ENCODE data around the gene SEBOX. TPM values are rescaled to one million over a fixed set of nuclear protein-coding genes. Genes with fewer than 3 reads are reported as not detected.

SEBOX gene, protein sequence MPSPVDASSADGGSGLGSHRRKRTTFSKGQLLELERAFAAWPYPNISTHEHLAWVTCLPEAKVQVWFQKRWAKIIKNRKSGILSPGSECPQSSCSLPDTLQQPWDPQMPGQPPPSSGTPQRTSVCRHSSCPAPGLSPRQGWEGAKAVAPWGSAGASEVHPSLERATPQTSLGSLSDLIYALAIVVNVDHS
- not detected in 2 replicates for total RNA-seq
- long read RNA-seq = 0 reads

DNA sequence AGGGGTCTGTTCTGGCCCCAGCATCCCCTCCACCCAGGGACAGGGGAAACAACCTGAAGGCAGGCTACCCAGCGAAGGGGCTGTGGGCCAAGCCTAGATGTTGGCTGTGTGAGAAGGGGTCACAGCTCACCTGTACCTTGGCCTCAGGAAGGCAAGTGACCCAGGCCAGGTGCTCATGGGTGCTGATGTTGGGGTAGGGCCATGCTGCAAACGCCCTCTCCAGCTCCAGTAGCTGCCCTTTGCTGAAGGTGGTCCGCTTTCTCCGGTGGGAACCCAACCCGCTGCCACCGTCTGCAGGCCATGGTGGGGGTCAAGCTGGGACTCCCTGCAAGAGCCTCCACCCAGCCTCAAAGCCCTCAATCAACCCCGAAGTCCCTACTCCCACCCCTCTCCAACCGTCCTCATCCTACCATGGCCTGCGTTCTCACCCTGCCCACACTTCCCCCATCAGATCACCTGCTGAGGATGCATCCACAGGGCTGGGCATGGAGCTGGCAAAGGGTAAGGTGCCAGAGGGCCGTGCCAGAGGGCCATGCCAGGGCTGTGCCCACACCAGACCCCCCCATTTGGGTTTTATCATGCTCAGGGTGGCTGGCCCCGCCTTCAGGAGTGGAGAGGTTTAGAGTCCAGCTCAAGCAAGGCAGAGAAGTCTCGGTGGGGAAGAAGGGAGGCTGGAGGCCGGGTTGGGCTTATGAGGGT, at the start of gene SEBOX:
SEBOX (minus strand) TSS at position 535 of the 699 bp plus-strand sequence; CDS start at position 487, 48 bp downstream.
- peaks cover 2% of the 10 kb centered on the region for H3K4me1 Mint-ChIP-seq
- no peak for DNase-seq (ENCODE audit: low read depth, low spot score)
- no peak for TF ChIP-seq CTCF (conservative IDR thresholded peaks at IDR 0.05)
- no peak within 1 kb of the TSS for H3K27ac Mint-ChIP-seq (ENCODE audit: unreplicated experiment)
- no peaks in the 10 kb centered on the region for H3K36me3 Mint-ChIP-seq (ENCODE audit: low read depth)
- no peaks in the 10 kb centered on the region for H3K27me3 Mint-ChIP-seq (ENCODE audit: low read depth)
- no peak within 1 kb of the TSS for H3K4me3 Mint-ChIP-seq
- H3K9me3 Mint-ChIP-seq = no peaks in the 10 kb centered on the region

GRCh38 chr17:28413804-28414203, 48.8 kb upstream of the SEBOX start:
- no peak overlapping the region for H3K27ac Mint-ChIP-seq (ENCODE audit: unreplicated experiment)
- H3K36me3 Mint-ChIP-seq (ENCODE audit: low read depth) = no peaks in the 10 kb centered on the region
- TF ChIP-seq CTCF (conservative IDR thresholded peaks at IDR 0.05) = no peak
- no peaks in the 10 kb centered on the region for H3K9me3 Mint-ChIP-seq
- H3K27me3 Mint-ChIP-seq (ENCODE audit: low read depth) = peaks cover 66% of the 10 kb centered on the region
- no peak for DNase-seq (ENCODE audit: low read depth, low spot score)
- H3K4me1 Mint-ChIP-seq = no peaks in the 10 kb centered on the region
- no peak overlapping the region for H3K4me3 Mint-ChIP-seq

GRCh38 chr17:28412099-28412498, 47.1 kb upstream of the SEBOX start:
- Mint-ChIP-seq H3K4me3 (no peak overlapping the region), H3K27me3 (ENCODE audit: low read depth) (peaks cover 70% of the 10 kb centered on the region), H3K9me3 (no peaks in the 10 kb centered on the region), H3K36me3 (ENCODE audit: low read depth) (no peaks in the 10 kb centered on the region), H3K27ac (ENCODE audit: unreplicated experiment) (no peak overlapping the region), H3K4me1 (no peaks in the 10 kb centered on the region)
- DNase-seq (ENCODE audit: low read depth, low spot score) = no peak
- no peak for TF ChIP-seq CTCF (conservative IDR thresholded peaks at IDR 0.05)

- no peak for TF ChIP-seq CTCF (conservative IDR thresholded peaks at IDR 0.05)
- Mint-ChIP-seq H3K27me3 (ENCODE audit: low read depth) (peaks cover 55% of the 10 kb centered on the region), H3K4me3 (peak overlapping the region; percentile 67)
These were observed 42.9 kb upstream of the SEBOX start for GRCh38 chr17:28407974-28408306.

DNA sequence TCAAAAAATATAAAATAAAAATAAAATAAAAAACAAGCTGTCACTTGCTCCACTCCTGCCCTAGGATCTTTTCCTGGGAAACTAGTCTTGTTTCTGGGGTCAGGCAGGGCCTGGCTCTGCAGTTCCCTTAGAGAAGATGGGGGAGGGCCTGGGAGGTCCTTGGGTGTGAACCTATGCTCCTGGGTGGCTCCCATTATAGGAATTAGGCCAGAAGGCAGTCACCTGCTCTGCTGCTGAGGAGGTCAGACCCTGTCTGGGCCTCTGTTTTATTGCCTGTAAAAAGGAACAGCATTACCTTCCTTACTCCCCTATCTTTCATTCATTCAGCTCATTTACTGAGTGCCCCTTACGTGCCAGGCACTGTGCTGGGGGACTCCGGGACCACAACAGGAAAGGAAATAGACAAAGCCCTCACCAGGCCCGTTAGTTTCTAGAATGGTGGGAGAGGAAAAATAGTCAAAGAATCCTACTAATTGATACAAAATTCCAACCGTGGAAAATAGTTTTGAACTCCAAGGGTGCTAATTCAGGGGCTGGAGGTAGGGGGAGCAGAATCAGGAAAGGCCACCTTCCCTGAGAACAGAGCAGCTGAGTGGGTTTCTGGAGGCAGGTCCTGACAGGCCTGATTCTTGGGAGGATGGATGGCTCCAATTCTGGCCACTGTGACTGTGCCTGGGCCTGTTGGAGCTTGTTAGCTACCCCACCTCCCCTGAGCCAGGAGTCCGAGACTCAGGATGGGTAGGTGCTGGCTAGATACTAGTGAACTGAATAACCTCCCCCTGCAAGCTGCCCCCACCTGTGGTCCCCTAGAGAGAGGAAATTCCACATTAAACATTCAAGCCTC, 42.4 kb upstream of the SEBOX start:
- no peak for TF ChIP-seq CTCF (conservative IDR thresholded peaks at IDR 0.05)
- no peaks in the 10 kb centered on the region for H3K36me3 Mint-ChIP-seq (ENCODE audit: low read depth)
- H3K4me3 Mint-ChIP-seq = peak overlapping the region; percentile 67
- peaks cover 20% of the 10 kb centered on the region for H3K4me1 Mint-ChIP-seq
- DNase-seq (ENCODE audit: low read depth, low spot score) = no peak
- peaks cover 51% of the 10 kb centered on the region for H3K27me3 Mint-ChIP-seq (ENCODE audit: low read depth)
- no peaks in the 10 kb centered on the region for H3K9me3 Mint-ChIP-seq
- H3K27ac Mint-ChIP-seq (ENCODE audit: unreplicated experiment) = no peak overlapping the region

More at GRCh38 chr17:28407974-28408306, 42.9 kb upstream of the SEBOX start:
- Mint-ChIP-seq H3K36me3 (ENCODE audit: low read depth) (no peaks in the 10 kb centered on the region), H3K4me1 (peaks cover 20% of the 10 kb centered on the region), H3K9me3 (no peaks in the 10 kb centered on the region), H3K27ac (ENCODE audit: unreplicated experiment) (no peak overlapping the region)
- no peak for DNase-seq (ENCODE audit: low read depth, low spot score)
